ENCODE results near the gene TAF4B.

Gene TAF4B

GRCh38 chr18:26407736-26408601 lies 181.7 kb downstream of the TAF4B start:
- H4K20me1 ChIP-seq (ENCODE audit: insufficient read depth, low read length): no peaks in the 10 kb centered on the region
- H3K9me3 ChIP-seq (ENCODE audit: insufficient read depth, low read length): no peaks in the 10 kb centered on the region
- no peak overlapping the region for H2AFZ ChIP-seq (ENCODE audit: low read depth, low read length)
- H3K36me3 ChIP-seq (replicated peaks; ENCODE audit: low read depth, low read length): no peaks in the 10 kb centered on the region
- H3K27ac ChIP-seq (ENCODE audit: low read length): no peak overlapping the region
- H3K4me1 ChIP-seq (ENCODE audit: low read length): peaks cover 19% of the 10 kb centered on the region
- no peak overlapping the region for H3K4me2 ChIP-seq (ENCODE audit: low read length)
- no peak overlapping the region for H3K9ac ChIP-seq (ENCODE audit: low read length)
- TF ChIP-seq, protein P1, sequence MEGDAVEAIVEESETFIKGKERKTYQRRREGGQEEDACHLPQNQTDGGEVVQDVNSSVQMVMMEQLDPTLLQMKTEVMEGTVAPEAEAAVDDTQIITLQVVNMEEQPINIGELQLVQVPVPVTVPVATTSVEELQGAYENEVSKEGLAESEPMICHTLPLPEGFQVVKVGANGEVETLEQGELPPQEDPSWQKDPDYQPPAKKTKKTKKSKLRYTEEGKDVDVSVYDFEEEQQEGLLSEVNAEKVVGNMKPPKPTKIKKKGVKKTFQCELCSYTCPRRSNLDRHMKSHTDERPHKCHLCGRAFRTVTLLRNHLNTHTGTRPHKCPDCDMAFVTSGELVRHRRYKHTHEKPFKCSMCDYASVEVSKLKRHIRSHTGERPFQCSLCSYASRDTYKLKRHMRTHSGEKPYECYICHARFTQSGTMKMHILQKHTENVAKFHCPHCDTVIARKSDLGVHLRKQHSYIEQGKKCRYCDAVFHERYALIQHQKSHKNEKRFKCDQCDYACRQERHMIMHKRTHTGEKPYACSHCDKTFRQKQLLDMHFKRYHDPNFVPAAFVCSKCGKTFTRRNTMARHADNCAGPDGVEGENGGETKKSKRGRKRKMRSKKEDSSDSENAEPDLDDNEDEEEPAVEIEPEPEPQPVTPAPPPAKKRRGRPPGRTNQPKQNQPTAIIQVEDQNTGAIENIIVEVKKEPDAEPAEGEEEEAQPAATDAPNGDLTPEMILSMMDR (IDR thresholded peaks at IDR 0.05; ENCODE audit: low read depth, low read length): no peak
- TF ChIP-seq EZH2phosphoT487 (IDR thresholded peaks at IDR 0.05; ENCODE audit: low read depth): no peak
- H3K79me2 ChIP-seq (ENCODE audit: low read length): no peaks in the 10 kb centered on the region
- no peaks in the 10 kb centered on the region for H3K27me3 ChIP-seq (ENCODE audit: low read depth, low read length)
- H3K4me3 ChIP-seq (ENCODE audit: low read length): no peak overlapping the region

GRCh38 chr18:26409091-26409490 lies 182.8 kb downstream of the TAF4B start:
- no peak for TF ChIP-seq EZH2phosphoT487 (IDR thresholded peaks at IDR 0.05; ENCODE audit: low read depth)
- TF ChIP-seq, protein P1 (IDR thresholded peaks at IDR 0.05; ENCODE audit: low read depth, low read length): no peak
- Histone ChIP-seq H3K9me3 (ENCODE audit: insufficient read depth, low read length) (no peaks in the 10 kb centered on the region), H3K4me2 (ENCODE audit: low read length) (peak overlapping the region; percentile 19)

GRCh38 chr18:26414901-26415440 lies 188.7 kb downstream of the TAF4B start:
- Histone ChIP-seq H3K4me3 (ENCODE audit: low read length) (no peak overlapping the region), H3K79me2 (ENCODE audit: low read length) (no peaks in the 10 kb centered on the region), H3K4me2 (ENCODE audit: low read length) (no peak overlapping the region), H3K4me1 (ENCODE audit: low read length) (peaks cover 3% of the 10 kb centered on the region), H3K9ac (ENCODE audit: low read length) (no peak overlapping the region), H3K27me3 (ENCODE audit: low read depth, low read length) (no peaks in the 10 kb centered on the region), H3K9me3 (ENCODE audit: insufficient read depth, low read length) (no peaks in the 10 kb centered on the region), H4K20me1 (ENCODE audit: insufficient read depth, low read length) (no peaks in the 10 kb centered on the region), H3K36me3 (replicated peaks; ENCODE audit: low read depth, low read length) (no peaks in the 10 kb centered on the region), H2AFZ (ENCODE audit: low read depth, low read length) (no peak overlapping the region), H3K27ac (ENCODE audit: low read length) (no peak overlapping the region)
- TF ChIP-seq, protein P1 (IDR thresholded peaks at IDR 0.05; ENCODE audit: low read depth, low read length): no peak
- TF ChIP-seq EZH2phosphoT487 (IDR thresholded peaks at IDR 0.05; ENCODE audit: low read depth): no peak

More at GRCh38 chr18:26409091-26409490, 182.8 kb downstream of the TAF4B start:
- Histone ChIP-seq H3K36me3 (replicated peaks; ENCODE audit: low read depth, low read length) (no peaks in the 10 kb centered on the region), H3K4me1 (ENCODE audit: low read length) (peaks cover 19% of the 10 kb centered on the region), H2AFZ (ENCODE audit: low read depth, low read length) (no peak overlapping the region), H4K20me1 (ENCODE audit: insufficient read depth, low read length) (no peaks in the 10 kb centered on the region), H3K9ac (ENCODE audit: low read length) (no peak overlapping the region), H3K79me2 (ENCODE audit: low read length) (no peaks in the 10 kb centered on the region), H3K27me3 (ENCODE audit: low read depth, low read length) (no peaks in the 10 kb centered on the region), H3K27ac (ENCODE audit: low read length) (no peak overlapping the region), H3K4me3 (ENCODE audit: low read length) (no peak overlapping the region)

DNA sequence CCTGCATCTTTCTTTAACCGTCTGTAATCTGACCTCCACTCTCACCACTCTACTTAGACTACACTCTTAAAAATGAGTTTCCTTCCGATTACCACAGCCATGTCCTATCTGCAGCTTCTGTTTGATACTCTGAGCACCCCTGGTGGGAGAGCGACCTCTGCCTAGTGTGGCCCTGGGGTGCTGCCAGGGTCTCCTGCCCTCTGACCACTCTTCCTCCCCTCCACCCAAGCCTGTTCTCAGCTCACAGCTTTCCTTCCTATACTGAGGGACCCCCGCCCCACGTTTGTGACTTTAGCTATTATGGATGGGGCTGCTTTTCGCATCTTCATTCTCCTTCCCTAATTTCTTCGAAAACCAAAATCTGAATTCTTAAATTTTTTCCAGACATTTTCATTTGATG lies 189.4 kb downstream of the TAF4B start:
- no peak overlapping the region for H3K27ac ChIP-seq (ENCODE audit: low read length)
- no peaks in the 10 kb centered on the region for H3K27me3 ChIP-seq (ENCODE audit: low read depth, low read length)
- H3K36me3 ChIP-seq (replicated peaks; ENCODE audit: low read depth, low read length): no peaks in the 10 kb centered on the region
- H3K79me2 ChIP-seq (ENCODE audit: low read length): no peaks in the 10 kb centered on the region
- H3K4me2 ChIP-seq (ENCODE audit: low read length): no peak overlapping the region
- H3K9me3 ChIP-seq (ENCODE audit: insufficient read depth, low read length): no peaks in the 10 kb centered on the region
- H2AFZ ChIP-seq (ENCODE audit: low read depth, low read length): no peak overlapping the region
- TF ChIP-seq, protein P1 (IDR thresholded peaks at IDR 0.05; ENCODE audit: low read depth, low read length): no peak
- TF ChIP-seq EZH2phosphoT487 (IDR thresholded peaks at IDR 0.05; ENCODE audit: low read depth): no peak
- no peak overlapping the region for H3K9ac ChIP-seq (ENCODE audit: low read length)
- no peaks in the 10 kb centered on the region for H3K4me1 ChIP-seq (ENCODE audit: low read length)
- no peak overlapping the region for H3K4me3 ChIP-seq (ENCODE audit: low read length)
- H4K20me1 ChIP-seq (ENCODE audit: insufficient read depth, low read length): no peaks in the 10 kb centered on the region
